Measurements from ENCODE around the gene OR5M10.

GRCh38 chr11:56611174-56611573, 33.7 kb upstream of the OR5M10 start:
- no peak for TF ChIP-seq CTCF (IDR thresholded peaks at IDR 0.05; ENCODE audit: extremely low read depth in 1 of 2, insufficient read depth in 1 of 2, low read depth in 1 of 2, low read length in 2 of 2)
- TF ChIP-seq POLR2A (IDR thresholded peaks at IDR 0.05; ENCODE audit: low read depth, low read length) = no peak
- TF ChIP-seq POLR2AphosphoS5 (IDR thresholded peaks at IDR 0.05; ENCODE audit: insufficient read depth, low read depth, low read length) = no peak
- no peak for TF ChIP-seq MAX (IDR thresholded peaks at IDR 0.05; ENCODE audit: insufficient read depth, insufficient read length)
- TF ChIP-seq JUN (IDR thresholded peaks at IDR 0.05; ENCODE audit: borderline replicate concordance, insufficient read depth, insufficient read length, low read depth) = no peak
- no peak for TF ChIP-seq EZH2 (IDR thresholded peaks at IDR 0.05; ENCODE audit: borderline replicate concordance, low read depth, low read length, severe bottlenecking)
- no peak for TF ChIP-seq GATA2 (IDR thresholded peaks at IDR 0.05; ENCODE audit: insufficient read depth, insufficient read length, low read depth, low read length)
